Measurements from ENCODE around the gene RGS1.

- TF ChIP-seq CTCF (conservative IDR thresholded peaks at IDR 0.05) (no peak; the same call in 1 of the 2 replicates), ZFX (IDR thresholded peaks at IDR 0.05) (no peak)
These were observed 28.9 kb upstream of the RGS1 start for GRCh38 chr1:192546596-192547190.

Measured in C4-2B (cell line).